Left forelimb (tissue), 1 donor: ENCODE data around the gene ZNHIT6.
"Not testable (repeated sequence)": the region's sequence is repeated elsewhere in the genome, so short reads cannot be mapped to it uniquely, and the experiment has no call there.

Source experiments
- DNase-seq: peaks from one replicate; pipeline ENCODE4 v3.0.0-alpha.2; 2018; ENCODE audit warnings: low spot score

Gene ZNHIT6

DNA sequence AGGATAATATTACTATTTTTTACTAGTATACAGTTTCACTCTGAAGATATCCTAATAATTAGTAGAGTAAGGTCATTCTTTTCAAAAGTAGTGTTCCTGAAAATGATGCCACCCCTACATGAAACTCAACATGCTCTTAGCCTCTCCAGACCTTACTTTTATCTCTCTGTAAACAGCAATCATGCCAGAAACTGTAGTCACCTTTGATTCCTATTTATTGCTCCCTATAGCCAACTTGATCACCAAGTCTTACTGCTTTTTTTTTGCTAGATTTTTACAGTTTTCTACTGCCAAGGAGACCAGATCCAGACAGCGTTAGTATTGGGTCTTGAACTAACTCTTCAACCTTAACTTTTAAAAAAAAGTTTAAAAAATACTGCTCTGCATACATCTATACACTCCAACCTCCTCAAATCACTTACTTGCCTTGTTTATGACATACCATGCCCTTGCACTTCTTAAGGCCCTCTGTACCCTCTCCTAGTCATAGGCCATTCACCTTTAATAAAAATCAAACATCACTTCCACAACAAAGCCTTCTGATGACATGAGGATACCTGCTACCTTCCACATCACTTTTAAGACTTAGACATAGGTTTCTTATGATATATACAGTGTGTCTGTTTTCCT, 36.1 kb downstream of the ZNHIT6 start:
- DNase-seq = no peak

DNA sequence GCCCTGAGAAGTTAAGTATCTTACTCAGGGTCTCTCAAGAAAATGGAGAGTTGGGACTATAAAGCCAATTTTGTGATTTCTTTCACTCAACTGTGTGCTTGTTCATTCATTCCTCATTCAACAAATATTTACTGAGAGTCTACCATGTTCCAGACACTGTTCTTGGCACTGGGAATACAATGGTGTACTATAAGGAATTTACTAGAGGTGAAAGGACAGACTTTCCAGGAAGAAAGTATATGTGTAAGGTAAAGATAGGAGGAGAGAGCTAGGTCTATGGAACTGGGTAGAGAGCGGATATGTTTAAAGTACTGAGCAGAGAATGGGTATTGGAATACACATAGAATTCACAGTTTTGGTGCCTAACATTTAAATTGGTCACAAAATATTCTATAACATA, 42.3 kb downstream of the ZNHIT6 start:
- DNase-seq = no peak

DNA sequence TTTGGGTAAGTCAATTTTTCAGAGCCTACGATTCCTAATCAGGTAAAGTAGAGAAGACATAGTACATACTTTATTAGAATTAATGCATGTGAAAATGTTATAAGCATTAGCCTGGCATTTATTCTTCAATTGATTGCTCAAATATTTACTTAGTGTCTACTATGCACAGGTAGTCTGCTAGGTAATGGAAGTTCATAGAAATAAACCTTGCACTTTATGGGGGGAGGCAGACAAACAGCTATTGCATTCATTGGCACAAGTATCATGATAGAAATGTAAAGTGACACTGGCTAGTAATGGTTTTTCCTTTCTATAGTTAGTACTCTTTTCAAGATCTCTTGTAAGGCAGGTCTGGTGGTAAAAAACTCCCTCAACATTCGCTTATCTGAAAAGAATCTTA, 44.9 kb downstream of the ZNHIT6 start:
- no peak for DNase-seq

DNA sequence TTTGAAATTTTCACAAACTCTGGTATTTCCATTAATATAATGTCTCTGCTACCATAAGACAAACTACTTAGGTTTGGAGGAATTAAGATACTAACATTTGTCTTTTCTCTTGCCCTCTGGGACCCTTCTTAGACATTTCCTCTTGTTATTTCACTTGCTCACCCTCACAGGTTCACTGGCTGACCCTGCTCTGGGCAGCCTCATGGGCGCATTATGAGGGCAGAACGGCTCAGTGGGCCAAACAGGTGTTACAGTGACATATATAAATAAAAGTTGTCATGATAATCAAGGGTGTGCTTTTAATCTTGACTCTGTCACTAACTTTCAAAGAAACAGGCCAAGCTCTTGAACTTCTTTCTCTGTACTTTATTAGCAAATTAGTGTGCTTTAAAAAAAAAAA, 46.5 kb downstream of the ZNHIT6 start:
- DNase-seq = no peak

DNA sequence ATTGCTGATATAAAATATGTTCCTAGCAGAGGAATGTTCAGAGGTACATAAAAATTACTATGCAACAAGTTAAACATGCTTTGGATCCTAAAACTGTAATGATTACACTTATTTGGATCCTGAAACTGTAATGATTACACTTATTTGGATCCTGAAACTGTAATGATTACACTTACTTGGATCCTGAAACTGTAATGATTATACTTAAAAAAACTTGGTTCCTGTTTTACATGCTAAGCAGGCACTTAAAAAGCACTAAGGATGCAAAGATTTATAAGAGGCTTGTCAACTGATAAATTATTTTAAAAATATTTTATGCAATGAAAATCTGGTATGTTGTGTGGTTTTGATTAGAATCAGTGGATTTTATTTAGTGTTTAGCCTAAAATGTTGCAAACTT, 47.7 kb downstream of the ZNHIT6 start:
- no peak for DNase-seq

DNA sequence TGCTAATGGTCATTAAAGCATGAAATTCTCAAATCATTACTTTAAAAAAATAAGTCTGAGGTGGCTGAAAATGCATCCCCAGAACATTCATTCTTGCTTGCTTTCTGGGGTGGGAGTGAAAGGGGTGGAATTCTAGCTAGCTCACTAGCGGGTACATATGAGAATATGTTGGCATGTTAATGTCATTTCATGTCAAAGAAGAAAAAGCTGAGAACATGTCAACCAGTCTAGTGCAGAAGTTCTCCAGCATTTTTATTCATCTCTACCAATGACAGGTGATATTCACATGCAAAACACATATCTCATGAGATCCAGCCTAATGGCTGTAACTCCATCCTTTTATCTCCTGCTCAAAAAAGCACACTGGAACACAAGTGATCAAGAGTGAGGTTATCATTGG, 49.1 kb downstream of the ZNHIT6 start:
- DNase-seq = no peak

DNA sequence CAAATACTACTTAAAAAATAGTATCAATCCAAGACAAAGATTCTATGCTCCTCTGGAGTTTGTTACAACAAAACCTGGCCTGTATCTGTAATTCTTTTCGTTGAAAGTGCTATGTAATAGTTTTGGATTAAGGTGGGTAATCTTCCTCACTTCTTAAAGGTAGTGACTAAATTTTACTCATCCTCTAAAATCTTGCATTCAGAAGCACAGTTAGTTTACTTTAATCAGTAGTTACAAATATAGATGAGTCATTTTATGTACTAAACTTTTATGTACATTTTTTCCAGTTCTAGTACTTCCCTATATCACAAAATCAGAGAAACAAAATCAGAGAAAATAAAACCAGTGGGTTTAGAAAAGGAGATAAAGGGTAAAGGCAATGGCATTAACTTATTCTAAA, 51.3 kb downstream of the ZNHIT6 start:
- no peak for DNase-seq

DNA sequence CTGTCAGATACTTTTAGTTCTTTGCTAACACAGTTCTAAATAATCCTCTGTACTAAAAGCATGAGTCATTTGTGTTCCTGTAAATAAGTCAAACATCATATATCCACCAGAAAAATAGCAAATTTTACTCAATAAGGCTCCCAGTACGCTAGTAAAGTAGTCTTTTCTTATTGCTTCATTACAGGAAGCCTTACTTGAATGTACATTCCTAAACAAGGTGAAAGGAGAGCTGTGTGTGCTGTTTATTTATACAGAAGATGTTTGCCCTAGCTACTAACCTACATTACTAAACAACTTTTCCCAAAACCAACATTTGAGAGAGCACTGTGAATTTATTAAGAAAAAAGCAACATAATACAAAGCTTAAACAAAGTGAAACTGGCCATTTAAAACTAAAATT, 52.0 kb downstream of the ZNHIT6 start:
- no peak for DNase-seq

DNA sequence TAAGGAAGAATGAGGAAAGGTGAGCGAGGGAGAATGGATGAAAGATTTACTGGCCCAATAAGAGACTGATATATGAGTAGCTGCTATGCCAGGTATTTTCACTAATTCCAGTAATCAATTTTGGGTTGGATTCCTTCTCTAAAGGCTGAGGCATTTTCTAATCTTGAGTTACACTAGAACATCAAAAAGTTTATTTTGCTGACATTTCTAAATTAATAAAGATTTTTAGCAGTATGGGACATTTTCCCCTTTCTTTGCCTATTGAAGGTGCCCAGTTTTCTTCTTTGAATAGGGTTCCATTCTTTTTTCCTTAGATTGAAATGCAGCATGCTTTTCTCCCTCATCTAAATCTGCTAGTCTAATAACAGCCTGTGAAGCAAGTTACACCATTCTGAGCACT, 52.9 kb downstream of the ZNHIT6 start:
- no peak for DNase-seq

DNA sequence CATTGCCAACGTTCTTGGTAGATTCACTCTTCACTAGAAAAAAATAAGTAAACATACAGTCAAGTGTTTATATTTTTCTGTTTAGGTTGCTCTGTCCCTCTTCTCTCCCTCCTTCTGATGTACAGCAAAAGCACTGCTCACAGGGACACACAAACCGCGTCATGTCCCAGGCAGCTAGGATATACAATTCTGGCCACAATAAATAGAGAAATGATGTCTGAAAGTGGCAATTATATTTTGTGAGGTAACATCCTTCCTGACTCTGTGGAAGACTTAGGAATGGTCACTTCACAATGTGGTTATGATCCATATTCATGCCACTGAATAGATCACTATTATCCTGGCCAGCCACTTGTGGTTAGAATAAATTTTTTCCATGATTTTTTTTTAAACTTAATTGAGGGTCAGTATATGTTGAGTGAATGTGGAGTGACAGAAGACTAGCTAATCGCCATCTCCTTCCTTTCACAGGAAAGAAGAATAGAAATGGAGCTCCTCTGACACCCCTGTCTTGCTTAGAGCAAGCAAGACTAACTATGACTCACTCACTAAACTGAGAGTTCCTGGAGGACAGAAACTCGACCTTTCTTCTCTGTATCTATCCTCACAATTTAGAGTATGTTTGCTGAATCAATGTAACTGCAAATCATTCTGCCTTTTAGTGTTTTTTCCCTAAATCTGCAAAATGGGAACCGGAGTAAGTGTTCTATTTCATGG, 54.0 kb downstream of the ZNHIT6 start:
- no peak for DNase-seq

DNA sequence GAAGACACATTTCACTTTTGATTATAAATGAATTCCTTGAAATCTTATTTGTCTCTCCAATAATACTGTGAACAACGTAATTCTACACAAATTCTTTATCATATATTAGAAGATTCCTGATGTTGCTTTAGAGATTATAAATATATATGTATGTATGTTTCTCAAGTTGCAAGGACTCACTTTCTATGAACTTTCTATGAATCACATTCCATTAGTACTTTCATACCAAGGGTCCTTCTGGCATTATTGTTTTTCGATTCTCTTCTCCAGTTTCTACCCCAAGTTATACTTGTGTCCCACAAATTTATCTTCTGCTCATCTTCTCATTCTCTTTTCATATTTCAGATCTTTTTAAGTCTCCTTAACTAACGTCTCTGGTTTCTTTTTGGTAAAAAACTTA, 55.9 kb downstream of the ZNHIT6 start:
- DNase-seq = no peak

DNA sequence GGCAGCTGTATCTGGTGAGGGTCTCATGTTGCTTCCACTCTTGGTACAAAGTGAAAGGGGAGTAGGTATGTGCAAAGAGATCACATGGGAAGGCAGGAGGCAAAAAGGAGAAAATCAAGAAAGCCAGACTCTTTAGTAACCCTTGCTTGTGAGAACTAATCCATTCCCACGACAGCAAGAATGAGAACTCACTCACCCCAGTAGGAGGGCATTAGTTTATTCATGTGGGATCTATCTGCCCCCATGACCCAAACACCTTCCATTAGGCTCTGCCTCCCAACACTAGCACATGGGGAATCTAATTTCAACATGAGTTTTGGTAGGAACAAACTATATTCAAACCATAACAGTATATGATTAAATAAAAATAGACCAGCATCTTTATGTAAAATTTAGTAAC, 57.6 kb downstream of the ZNHIT6 start:
- DNase-seq = no peak

DNA sequence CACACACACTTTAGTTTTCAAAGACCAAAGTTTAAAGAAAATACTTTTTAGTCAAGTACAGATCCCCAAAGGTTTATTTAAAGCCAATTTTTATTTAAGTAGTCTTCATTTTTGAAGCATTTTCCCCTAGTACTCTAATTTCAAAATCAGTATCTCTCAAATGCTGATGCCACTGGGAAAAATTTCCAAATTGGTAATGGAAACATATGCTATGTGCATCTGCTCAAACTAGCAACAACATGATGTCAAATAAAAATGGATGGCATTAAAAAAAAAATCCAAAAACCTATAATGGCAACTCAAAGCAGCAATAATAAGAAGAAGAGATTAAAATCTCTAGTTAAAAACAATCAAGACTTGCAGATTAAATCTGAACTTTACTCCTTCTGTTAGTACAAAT, 58.6 kb downstream of the ZNHIT6 start:
- DNase-seq = no peak

DNA sequence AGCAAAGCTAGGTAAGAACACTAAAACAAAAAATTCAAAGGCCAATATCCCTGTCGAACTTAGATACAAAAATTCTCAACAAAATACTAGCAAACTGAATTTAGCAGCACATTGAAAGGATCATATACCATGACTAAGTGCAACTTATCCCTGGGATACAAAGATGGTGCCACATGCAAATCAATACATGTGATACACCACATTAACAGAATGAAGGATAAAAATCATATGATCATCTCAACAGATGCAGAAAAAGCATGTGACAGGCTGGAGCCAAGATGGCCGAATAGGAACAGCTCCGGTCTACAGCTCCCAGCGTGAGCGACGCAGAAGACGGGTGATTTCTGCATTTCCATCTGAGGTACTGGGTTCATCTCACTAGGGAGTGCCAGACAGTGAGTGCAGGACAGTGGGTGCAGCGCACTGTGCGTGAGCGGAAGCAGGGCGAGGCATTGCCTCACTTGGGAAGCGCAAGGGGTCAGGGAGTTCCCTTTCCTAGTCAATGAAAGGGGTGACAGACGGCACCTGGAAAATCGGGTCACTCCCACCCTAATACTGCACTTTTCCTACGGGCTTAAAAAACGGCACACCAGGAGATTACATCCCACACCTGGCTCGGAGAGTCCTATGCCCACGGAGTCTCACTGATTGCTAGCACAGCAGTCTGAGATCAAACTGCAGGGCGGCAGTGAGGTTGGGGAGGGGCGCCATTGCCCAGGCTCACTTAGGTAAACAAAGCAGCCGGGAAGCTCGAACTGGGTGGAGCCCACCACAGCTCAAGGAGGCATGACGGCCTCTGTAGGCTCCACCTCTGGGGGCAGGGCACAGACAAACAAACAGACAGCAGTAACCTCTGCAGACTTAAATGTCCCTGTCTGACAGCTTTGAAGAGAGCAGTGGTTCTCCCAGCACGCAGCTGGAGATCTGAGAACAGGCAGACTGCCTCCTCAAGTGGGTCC, 66.4 kb downstream of the ZNHIT6 start:
- not testable (repeated sequence) for DNase-seq

DNA sequence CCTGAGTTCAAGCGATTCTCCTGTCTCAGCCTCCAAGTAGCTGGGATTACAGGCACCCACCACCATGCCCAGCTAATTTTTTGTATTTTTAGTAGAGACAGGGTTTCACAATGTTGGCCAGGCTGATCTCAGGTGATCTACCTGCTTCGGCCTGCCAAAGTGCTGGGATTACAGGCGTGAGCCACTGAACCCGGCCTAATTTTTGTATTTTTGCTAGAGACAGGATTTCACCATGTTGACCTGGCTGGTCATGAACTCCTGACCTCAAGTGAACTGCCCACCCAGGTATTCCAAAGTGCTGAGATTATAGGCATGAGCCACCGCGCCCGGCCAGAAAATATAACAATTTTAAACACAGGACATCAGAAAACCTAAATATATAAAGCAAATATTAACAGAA, 68.3 kb downstream of the ZNHIT6 start:
- DNase-seq = not testable (repeated sequence)

DNA sequence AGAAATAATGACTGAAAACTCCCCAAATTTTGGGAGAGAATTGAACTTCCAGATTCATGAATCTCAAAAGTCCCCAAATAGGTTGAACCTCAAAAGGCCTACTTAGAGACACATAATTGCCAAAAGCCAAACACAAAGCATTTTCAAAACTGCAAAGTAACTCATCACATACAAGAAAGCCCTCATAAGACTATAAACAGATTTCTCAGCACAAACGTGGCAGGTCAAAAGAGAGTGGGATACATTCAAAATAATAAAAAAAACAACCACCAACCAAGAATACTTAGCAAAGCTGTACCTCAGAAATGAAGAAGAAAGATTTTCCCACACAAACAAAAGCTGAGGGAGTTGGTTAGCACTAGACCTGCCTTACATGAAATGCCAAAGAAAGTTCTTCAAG, 69.8 kb downstream of the ZNHIT6 start:
- DNase-seq = no peak

DNA sequence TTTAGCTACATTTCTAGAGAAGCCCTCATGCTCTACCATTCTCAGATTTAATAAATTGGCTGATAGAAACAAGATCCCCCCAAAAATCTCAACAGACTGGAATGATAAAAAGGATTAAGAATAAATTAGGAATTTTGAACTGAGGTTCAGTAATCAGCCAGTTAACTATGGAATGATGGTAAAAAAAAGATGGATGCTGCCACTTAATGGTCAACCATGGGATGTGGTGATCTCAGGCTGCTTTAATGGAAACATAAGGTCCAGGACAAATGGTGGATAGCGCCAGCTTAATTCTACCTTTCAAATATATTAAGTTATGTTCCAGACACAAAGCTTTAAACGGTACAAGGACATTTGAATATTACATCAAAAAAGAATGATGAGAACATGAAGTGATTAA, 77.7 kb downstream of the ZNHIT6 start:
- no peak for DNase-seq

DNA sequence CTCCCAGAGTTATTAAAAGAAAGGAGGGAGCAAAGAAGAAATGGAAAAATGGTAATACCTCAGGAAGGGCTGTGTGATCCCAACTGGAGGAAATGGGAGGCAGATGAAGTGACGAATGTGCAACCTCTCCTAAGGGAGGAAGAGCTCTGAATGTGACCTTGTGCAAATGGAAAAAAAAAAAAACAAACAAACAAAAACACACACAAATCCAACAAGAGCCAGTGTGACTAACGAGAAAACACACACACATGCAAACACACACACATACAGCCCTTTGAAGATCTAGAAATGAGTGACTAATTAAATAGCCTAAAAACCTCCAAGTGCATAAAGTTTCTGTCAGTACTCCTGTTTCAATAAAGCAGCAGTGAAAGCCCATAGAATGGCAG, 78.7 kb downstream of the ZNHIT6 start:
- DNase-seq = no peak

DNA sequence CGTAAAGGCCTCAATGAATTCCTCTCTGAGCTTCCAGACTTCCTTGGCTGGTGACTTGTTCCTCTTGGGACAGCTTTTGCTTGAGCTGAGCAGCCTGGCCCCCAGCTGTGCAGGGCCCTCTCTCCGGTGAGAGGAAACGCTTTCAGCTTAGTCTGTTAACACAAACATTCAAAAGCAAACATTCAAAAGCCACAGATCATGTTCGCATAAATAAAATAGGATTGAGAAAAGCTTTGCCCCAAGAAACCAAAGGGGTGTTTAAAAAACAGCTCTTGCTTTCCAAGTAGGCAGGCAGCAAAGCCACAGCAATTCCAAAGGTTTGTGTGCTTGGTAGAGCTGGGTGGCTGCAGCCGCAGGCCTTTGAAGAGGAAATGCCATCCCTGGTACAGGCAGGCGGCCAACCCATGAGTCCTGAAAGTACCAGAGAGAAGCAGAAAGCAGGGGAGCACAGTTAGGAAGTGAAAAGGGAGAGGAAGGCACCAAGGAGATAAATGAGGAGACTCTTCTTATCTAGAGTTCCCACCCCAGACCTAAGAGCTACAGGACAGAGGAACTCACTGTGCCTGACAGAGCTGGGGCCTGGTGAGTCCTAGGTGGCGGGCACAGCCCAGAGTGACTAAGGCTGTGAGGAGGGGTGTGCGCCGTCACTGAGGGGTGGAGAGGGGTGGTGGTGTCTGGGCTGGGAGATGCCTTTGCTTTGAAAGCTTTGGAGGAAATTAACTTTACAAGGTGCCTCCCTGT, 79.3 kb downstream of the ZNHIT6 start:
- DNase-seq = no peak

DNA sequence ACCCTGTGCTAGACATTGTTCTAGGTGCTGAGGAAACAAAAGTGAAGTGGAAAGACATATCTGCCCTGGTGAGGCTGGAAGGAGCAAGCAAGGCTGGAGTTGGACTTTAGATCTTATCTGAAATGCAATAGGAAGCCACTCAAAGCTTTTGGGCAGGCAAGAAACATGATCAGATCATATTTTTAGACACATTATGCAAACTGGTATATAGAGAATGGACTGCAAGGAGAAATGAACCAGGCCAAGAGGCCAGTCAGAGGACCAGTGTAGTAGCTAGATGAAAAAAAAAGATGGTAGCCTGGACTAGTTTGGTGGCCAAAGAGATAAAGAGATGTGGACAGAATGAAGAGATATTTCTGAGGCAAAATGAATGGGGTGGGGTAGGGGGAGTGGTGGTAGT, 81.4 kb downstream of the ZNHIT6 start:
- DNase-seq = no peak

DNA sequence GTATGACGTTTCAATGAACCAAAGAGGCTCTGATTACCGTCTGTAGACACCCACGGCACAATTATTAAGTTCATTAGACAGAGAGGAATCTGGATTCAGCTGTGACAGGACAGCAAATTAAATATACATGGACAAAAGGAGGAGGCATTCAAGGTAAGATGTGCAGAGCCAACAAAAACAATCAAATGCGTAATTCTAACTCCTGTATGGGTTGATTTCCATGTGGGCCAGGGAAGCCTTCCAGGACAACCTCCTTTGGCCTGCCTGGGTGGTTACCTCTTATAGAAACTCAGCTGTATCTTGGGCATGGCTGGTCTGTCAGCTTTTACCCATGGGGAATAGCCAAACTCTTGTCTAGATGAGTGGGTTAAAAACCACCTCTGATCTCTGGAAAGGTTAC, 83.9 kb downstream of the ZNHIT6 start:
- DNase-seq = no peak

DNA sequence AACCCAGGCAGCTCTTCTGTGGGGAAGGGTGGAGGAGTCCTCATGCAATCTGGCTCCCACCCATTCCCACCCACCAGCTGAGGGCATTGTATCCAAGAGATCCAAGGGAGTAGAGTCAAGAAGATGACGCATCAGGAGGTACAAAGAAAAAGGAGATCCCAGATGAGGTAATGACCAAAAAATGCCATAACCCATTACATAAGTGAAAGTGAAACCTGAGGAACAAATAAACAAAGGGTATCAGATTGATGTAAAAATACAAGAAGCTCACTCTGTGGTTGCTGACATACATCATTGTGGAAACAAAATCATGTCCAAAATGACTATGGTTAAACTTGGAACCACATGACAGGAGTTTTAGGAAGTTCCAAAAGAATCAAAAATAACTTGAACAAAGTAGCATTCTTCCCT, 85.2 kb downstream of the ZNHIT6 start:
- DNase-seq = no peak
